CD4-positive, alpha-beta T cell treated with Interleukin-6 for 4 hours (primary cell): ENCODE results near the gene MS4A6A.
"Not testable (repeated sequence)": the region's sequence is repeated elsewhere in the genome, so short reads cannot be mapped to it uniquely, and the experiment has no call there.

Experiments used
- DNase-seq: peaks from one replicate; pipeline ENCODE4 v3.0.0-alpha.2; 2020; ENCODE audit warnings: mixed read lengths

MS4A6A gene

GRCh38 chr11:60183591-60184205 lies 815 bp upstream of the MS4A6A start:
- DNase-seq, result no peak

GRCh38 chr11:60175860-60176275 lies 7.0 kb downstream of the MS4A6A start:
- DNase-seq, result no peak

GRCh38 chr11:60172011-60172410 lies 10.9 kb downstream of the MS4A6A start:
- DNase-seq, result no peak

GRCh38 chr11:60170566-60170965 lies 12.3 kb downstream of the MS4A6A start:
- no peak for DNase-seq

GRCh38 chr11:60169264-60169915 lies 13.5 kb downstream of the MS4A6A start:
- no peak for DNase-seq

GRCh38 chr11:60168306-60168705 lies 14.6 kb downstream of the MS4A6A start:
- no peak for DNase-seq

- no peak for DNase-seq
These were observed 16.9 kb downstream of the MS4A6A start for GRCh38 chr11:60165951-60166350.

GRCh38 chr11:60165538-60165937 lies 17.3 kb downstream of the MS4A6A start:
- no peak for DNase-seq

GRCh38 chr11:60164550-60165075 lies 18.3 kb downstream of the MS4A6A start:
- no peak for DNase-seq

- no peak for DNase-seq
These were observed 21.1 kb downstream of the MS4A6A start for GRCh38 chr11:60161766-60162165.

GRCh38 chr11:60161107-60161506 lies 21.8 kb downstream of the MS4A6A start:
- no peak for DNase-seq

- DNase-seq, result no peak
These were observed 23.0 kb downstream of the MS4A6A start for GRCh38 chr11:60159868-60160267.

GRCh38 chr11:60159284-60159683 lies 23.6 kb downstream of the MS4A6A start:
- DNase-seq, result no peak

- no peak for DNase-seq
These were observed 24.2 kb downstream of the MS4A6A start for GRCh38 chr11:60158636-60159035.

GRCh38 chr11:60155931-60156330 lies 27.0 kb downstream of the MS4A6A start:
- no peak for DNase-seq

GRCh38 chr11:60152727-60153126 lies 30.2 kb downstream of the MS4A6A start:
- not testable (repeated sequence) for DNase-seq

GRCh38 chr11:60150279-60150678 lies 32.6 kb downstream of the MS4A6A start:
- no peak for DNase-seq

GRCh38 chr11:60145677-60146076 lies 37.2 kb downstream of the MS4A6A start:
- no peak for DNase-seq

GRCh38 chr11:60143768-60144167 lies 39.1 kb downstream of the MS4A6A start:
- DNase-seq, result no peak

GRCh38 chr11:60133917-60134316 lies 49.0 kb downstream of the MS4A6A start:
- no peak for DNase-seq

GRCh38 chr11:60131912-60132311 lies 51.0 kb downstream of the MS4A6A start:
- DNase-seq, result no peak

GRCh38 chr11:60130496-60130895 lies 52.4 kb downstream of the MS4A6A start:
- DNase-seq, result no peak

- DNase-seq, result no peak
These were observed 53.0 kb downstream of the MS4A6A start for GRCh38 chr11:60129853-60130252.

GRCh38 chr11:60128866-60129265 lies 54.0 kb downstream of the MS4A6A start:
- DNase-seq, result not testable (repeated sequence)

GRCh38 chr11:60128376-60128775 lies 54.5 kb downstream of the MS4A6A start:
- no peak for DNase-seq
